Lung (tissue), 12 donors: ENCODE measurements around the gene DNASE1L2. TPM values are rescaled to one million over a fixed set of nuclear protein-coding genes. Genes with fewer than 3 reads are reported as not detected.

ENCODE experiments used
- ATAC-seq: fragments of 200-7000 bp; cut with Tn5 transposase; one replicate; pipeline ENCODE4 v1.9.1; 2020; ENCODE audit warnings: moderate number of reproducible peaks; ENCODE audit not compliant: insufficient read depth, low FRiP score
- DNase-seq, 3 donors: peaks; one replicate each; pipeline ENCODE4 v3.0.0-alpha.2; 2013 to 2017
- H3K27ac ChIP-seq, 2 donors: one replicate each; pipeline ENCODE4 v1.5.1; 2013; ENCODE audit warnings: mild to moderate bottlenecking in 2 of 2, moderate library complexity in 2 of 2, control low read depth in 1 of 2, inconsistent platforms in 1 of 2, low read depth in 1 of 2, low read length in 1 of 2
- H3K27me3 ChIP-seq, 3 donors: one replicate each; pipeline ENCODE4 v1.5.1; 2013; ENCODE audit warnings: low read length in 2 of 3; ENCODE audit not compliant: control insufficient read depth in 3 of 3, insufficient read depth in 3 of 3
- H3K36me3 ChIP-seq, 4 donors: one replicate each; pipeline ENCODE4 v1.5.1; 2013; ENCODE audit warnings: low read length in 4 of 4, mild to moderate bottlenecking in 1 of 4, moderate library complexity in 1 of 4; ENCODE audit not compliant: control insufficient read depth in 4 of 4, insufficient read depth in 4 of 4
- H3K4me1 ChIP-seq, 5 donors: one replicate each; pipeline ENCODE4 v1.5.1; 2013; ENCODE audit warnings: low read length in 5 of 5, mild to moderate bottlenecking in 2 of 5, moderate library complexity in 1 of 5; ENCODE audit not compliant: control insufficient read depth in 5 of 5, insufficient read depth in 5 of 5
- H3K4me3 ChIP-seq: one replicate; pipeline ENCODE4 v1.5.1; 2013; ENCODE audit warnings: mild to moderate bottlenecking, control low read depth, moderate library complexity
- H3K9ac ChIP-seq, 2 donors: one replicate each; pipeline ENCODE4 v1.5.1; 2013; ENCODE audit warnings: low read length in 2 of 2, control low read depth in 1 of 2; ENCODE audit not compliant: insufficient read depth in 1 of 2
- H3K9me3 ChIP-seq, 4 donors: one replicate each; pipeline ENCODE4 v1.5.1; 2013; ENCODE audit warnings: low read length in 3 of 4, mild to moderate bottlenecking in 1 of 4, moderate library complexity in 1 of 4; ENCODE audit not compliant: control insufficient read depth in 4 of 4, insufficient read depth in 3 of 4
- WGBS, 2 donors: extraction: QIAGEN DNeasy Blood & Tissue Kit; methylation state at CpG; one replicate each; pipeline ENCODE4 v1.1.7; 2013; 5-methylcytosine and 5-hydroxymethylcytosine counted together
- polyA plus RNA-seq, 2 donors: library from polyadenylated mRNA; stranded (reverse); fragments of 200-250 nt; gene quantifications; one replicate each; pipeline ENCODE4 v1.2.1, GENCODE V29; 2013
- total RNA-seq, 2 donors: library from RNA; depleted of rRNA in 1 of 2; stranded (reverse); fragments of >200 nt in 1 of 2; gene quantifications; one replicate each; pipeline ENCODE4 v1.2.1, GENCODE V29; 2014 to 2021
- TF ChIP-seq, protein P1 (sequence below): IDR thresholded peaks from 2 replicates; pipeline ENCODE4 v1.5.1; 2012; ENCODE audit warnings: mild to moderate bottlenecking; ENCODE audit errors: control extremely low read depth, extremely low read depth
- donor health status: control.
- donor health status: control.
- donor health status: Bipolar disorder and iron deficiency.
- donor health status: healthy.
- donor health status: DM: yes; HTN: yes; CAD: no.

DNASE1L2 gene
- total and polyA plus RNA-seq, 4 donors = 0.65 to 1.0 (median 0.70) TPM

DNA sequence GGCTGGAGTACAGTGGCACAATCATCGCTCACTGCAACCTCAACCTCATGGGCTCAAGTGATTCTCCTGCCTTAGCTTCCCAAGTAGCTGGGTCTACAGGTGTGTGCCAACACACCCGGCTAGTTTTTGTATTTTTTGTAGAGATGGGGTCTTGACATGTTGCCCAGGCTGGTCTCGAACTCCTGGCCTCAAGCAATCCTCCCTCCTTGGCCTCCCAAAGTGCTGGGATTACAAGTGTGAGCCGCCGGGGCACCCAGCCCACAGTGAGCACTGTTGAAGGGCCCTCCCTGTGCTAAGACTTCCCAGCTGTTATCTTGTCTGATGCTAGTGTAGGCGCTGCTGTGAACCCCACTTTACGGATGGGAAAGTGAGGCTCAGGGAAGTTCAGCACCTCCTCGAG lies 47.8 kb upstream of the DNASE1L2 start:
- no peak for ATAC-seq
- WGBS, 2 donors = 93 to 96% methylated on average over 8 of the region's 8 CpGs

DNA sequence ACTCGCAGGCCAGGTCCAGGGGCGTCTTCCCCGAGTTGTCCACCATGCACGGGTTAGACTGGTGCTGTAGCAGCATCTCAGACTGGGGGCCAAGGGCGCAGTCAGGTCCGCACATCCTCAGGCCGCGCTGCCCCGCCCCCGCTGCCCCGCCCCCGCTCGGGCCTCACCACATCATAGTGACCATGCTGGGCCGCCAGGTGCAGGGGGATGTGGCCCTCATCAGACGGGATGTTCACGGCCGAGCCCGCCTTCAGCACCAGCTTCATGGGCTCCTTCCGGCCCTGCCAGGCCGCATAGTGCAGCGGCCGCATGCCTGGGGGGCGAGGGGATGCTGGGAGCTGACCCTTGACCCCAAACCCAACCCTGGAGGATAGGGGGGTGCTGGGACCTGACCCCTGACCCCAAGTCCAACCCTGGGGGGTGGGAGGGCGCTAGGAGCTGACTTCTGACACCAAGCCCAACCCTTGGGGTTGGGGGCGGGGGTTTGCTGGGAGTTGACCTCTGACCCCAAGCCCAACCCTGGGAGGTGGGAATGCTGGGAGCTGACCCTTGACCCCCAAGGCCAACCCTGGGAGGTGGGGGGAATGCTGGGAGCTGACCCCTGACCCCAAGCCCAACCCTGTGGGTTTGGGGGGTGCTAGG lies 46.9 kb upstream of the DNASE1L2 start:
- ATAC-seq (no peak), DNase-seq (no peak)

More for the DNA sequence above, 47.8 kb upstream of the DNASE1L2 start:
- no peak for DNase-seq
- Histone ChIP-seq H3K27me3 (no peaks in the 10 kb centered on the region), H3K27ac (no peak overlapping the region), H3K9ac (no peak overlapping the region), H3K4me1 (no peaks in the 10 kb centered on the region), H3K9me3 (no peaks in the 10 kb centered on the region), H3K4me3 (no peak overlapping the region), H3K36me3 (no peaks in the 10 kb centered on the region)
- TF ChIP-seq, protein P1, sequence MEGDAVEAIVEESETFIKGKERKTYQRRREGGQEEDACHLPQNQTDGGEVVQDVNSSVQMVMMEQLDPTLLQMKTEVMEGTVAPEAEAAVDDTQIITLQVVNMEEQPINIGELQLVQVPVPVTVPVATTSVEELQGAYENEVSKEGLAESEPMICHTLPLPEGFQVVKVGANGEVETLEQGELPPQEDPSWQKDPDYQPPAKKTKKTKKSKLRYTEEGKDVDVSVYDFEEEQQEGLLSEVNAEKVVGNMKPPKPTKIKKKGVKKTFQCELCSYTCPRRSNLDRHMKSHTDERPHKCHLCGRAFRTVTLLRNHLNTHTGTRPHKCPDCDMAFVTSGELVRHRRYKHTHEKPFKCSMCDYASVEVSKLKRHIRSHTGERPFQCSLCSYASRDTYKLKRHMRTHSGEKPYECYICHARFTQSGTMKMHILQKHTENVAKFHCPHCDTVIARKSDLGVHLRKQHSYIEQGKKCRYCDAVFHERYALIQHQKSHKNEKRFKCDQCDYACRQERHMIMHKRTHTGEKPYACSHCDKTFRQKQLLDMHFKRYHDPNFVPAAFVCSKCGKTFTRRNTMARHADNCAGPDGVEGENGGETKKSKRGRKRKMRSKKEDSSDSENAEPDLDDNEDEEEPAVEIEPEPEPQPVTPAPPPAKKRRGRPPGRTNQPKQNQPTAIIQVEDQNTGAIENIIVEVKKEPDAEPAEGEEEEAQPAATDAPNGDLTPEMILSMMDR = no peak

DNA sequence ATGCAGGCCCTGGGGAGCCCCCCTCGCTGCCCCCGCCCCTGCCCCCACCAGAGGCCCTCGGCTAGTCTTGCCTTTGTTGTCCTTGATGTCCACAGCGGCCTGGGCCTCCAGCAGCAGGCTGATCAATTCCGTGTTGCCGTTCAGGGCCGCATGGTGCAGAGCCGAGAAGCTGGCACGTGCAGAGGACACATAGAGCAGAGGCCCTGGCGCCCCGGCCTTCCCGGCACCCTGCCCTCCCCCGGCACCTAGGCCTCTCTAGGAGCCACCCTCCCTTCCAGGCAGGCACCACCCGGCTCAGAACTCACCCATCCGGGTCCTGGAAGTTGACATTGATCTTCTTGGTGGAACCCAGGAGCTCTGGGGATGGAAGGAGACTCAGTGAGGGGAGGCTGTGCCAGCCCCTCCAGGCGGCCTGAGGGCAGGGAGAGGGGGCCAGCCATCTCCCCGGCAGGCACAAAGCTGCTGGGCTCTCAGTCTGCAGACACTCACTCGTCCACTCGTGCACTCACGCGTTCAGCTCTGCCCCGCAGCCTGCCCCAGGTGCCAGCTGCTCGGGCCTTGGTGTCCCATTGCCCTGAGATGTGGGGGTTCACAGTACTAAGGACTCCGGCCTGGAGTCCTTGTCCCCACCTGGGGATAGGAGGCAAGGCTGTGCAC lies 46.1 kb upstream of the DNASE1L2 start:
- TF ChIP-seq, protein P1 = no peak
- H3K4me1 ChIP-seq = peaks cover 0 to under 1% (median 0%) of the 10 kb centered on the region in 5 donors
- no peaks in the 10 kb centered on the region for H3K36me3 ChIP-seq
- H3K4me3 ChIP-seq = no peak overlapping the region
- no peak for DNase-seq
- no peak overlapping the region for H3K27ac ChIP-seq
- no peak overlapping the region for H3K9ac ChIP-seq
- no peaks in the 10 kb centered on the region for H3K9me3 ChIP-seq
- no peak for ATAC-seq
- peaks cover 0 to 15% (median 5%) of the 10 kb centered on the region in 3 donors for H3K27me3 ChIP-seq
- 88 to 96% methylated on average over 24 of the region's 24 CpGs for WGBS, 2 donors

More for the DNA sequence above, 46.9 kb upstream of the DNASE1L2 start:
- WGBS, 2 donors = 93% methylated on average over 24 to 25 of the region's 25 CpGs
- no peak overlapping the region for H3K9ac ChIP-seq
- no peaks in the 10 kb centered on the region for H3K9me3 ChIP-seq
- peaks cover 0 to 8% (median 0%) of the 10 kb centered on the region in 3 donors for H3K27me3 ChIP-seq
- H3K4me1 ChIP-seq = no peaks in the 10 kb centered on the region
- H3K4me3 ChIP-seq = no peak overlapping the region
- H3K36me3 ChIP-seq = no peaks in the 10 kb centered on the region
- TF ChIP-seq, protein P1 = no peak
- no peak overlapping the region for H3K27ac ChIP-seq
